WTC11 (cell line): Measurements from ENCODE around the gene ZNF451.

ENCODE experiments used
- ATF2 ChIP-seq: sonication (generic); formaldehyde crosslinking; IDR thresholded peaks from 2 replicates; pipeline ENCODE4 v1.8.1; 2022; ENCODE audit warnings: low read depth, missing genetic modification reagents, borderline replicate concordance
- CTCF ChIP-seq: fragments of 200-600 bp; IDR thresholded peaks from 2 replicates; pipeline ENCODE4 v1.8.0; 2022; ENCODE audit warnings: antibody characterized with exemption

- TF ChIP-seq CTCF (no peak), ATF2 (CRISPR knock-in tag) (no peak)
Measured at GRCh38 chr6:57142178-57142525, 52.2 kb downstream of the ZNF451 start.
